Neuronal stem cell (in vitro differentiated cells): ENCODE measurements around the gene HAX1.

ENCODE experiments used
- DNase-seq: peaks from one replicate; pipeline ENCODE4 v3.0.0-alpha.2; 2013; ENCODE audit warnings: low spot score
- H2AFZ ChIP-seq: one replicate; pipeline ENCODE4 v1.6.1; 2013; ENCODE audit warnings: mild to moderate bottlenecking, low read length, inconsistent platforms
- H2AK5ac ChIP-seq: 2 replicates; pipeline ENCODE4 v1.6.1; 2013; ENCODE audit warnings: low read depth, mild to moderate bottlenecking, inconsistent platforms, low read length, moderate library complexity, mixed read lengths
- H2BK120ac ChIP-seq: 2 replicates; pipeline ENCODE4 v1.6.1; 2013; ENCODE audit warnings: low read depth, mild to moderate bottlenecking, inconsistent platforms, low read length, moderate library complexity, mixed read lengths
- H2BK12ac ChIP-seq: one replicate; pipeline ENCODE4 v1.6.1; 2013; ENCODE audit warnings: low read length, inconsistent platforms
- H2BK15ac ChIP-seq: 2 replicates; pipeline ENCODE4 v1.6.1; 2013; ENCODE audit warnings: mild to moderate bottlenecking, low read length, inconsistent platforms, mixed read lengths
- H2BK5ac ChIP-seq: one replicate; pipeline ENCODE4 v1.6.1; 2013; ENCODE audit warnings: inconsistent platforms, mild to moderate bottlenecking, low read length, moderate library complexity
- H3K14ac ChIP-seq: one replicate; pipeline ENCODE4 v1.6.1; 2013; ENCODE audit warnings: low read length, inconsistent platforms
- H3K18ac ChIP-seq: 2 replicates; pipeline ENCODE4 v1.6.1; 2013; ENCODE audit warnings: low read length, inconsistent platforms
- H3K23ac ChIP-seq: 2 replicates; pipeline ENCODE4 v1.6.1; 2013; ENCODE audit warnings: low read depth, mild to moderate bottlenecking, mixed read lengths, low read length, inconsistent platforms; ENCODE audit not compliant: poor library complexity
- H3K27ac ChIP-seq: replicated peaks from 3 replicates; pipeline ENCODE4 v1.5.1; 2013; ENCODE audit warnings: low read length, inconsistent platforms
- H3K27me3 ChIP-seq, 3 experiments: 2 replicates each; pipeline ENCODE4 v1.6.1; 2013; ENCODE audit warnings: low read length in 3 of 3, mild to moderate bottlenecking in 2 of 3, inconsistent platforms in 1 of 3, low read depth in 1 of 3, mixed read lengths in 1 of 3, moderate library complexity in 1 of 3; ENCODE audit not compliant: control insufficient read depth in 3 of 3, insufficient read depth in 3 of 3
- H3K36me3 ChIP-seq, 2 donors: replicated peaks in 1 of 2; 2 replicates each; pipeline ENCODE4 v1.6.1; 2013; ENCODE audit warnings: low read length in 2 of 2; ENCODE audit not compliant: control insufficient read depth in 2 of 2, insufficient read depth in 2 of 2
- H3K4ac ChIP-seq: 2 replicates; pipeline ENCODE4 v1.6.1; 2013; ENCODE audit warnings: inconsistent platforms, mild to moderate bottlenecking, low read length, moderate library complexity
- H3K4me1 ChIP-seq, 2 donors: 1 replicate in 1 of 2; 2 replicates in 1 of 2; pipeline ENCODE4 v1.6.1; 2013; ENCODE audit warnings: low read length in 2 of 2, low read depth in 1 of 2; ENCODE audit not compliant: control insufficient read depth in 2 of 2, insufficient read depth in 1 of 2
- H3K4me2 ChIP-seq: one replicate; pipeline ENCODE4 v1.6.1; 2013; ENCODE audit warnings: mild to moderate bottlenecking, low read length, inconsistent platforms; ENCODE audit not compliant: insufficient read depth, poor library complexity, severe bottlenecking
- H3K4me3 ChIP-seq, 2 donors: 2 replicates each; pipeline ENCODE4 v1.5.1; 2013; ENCODE audit warnings: low read length in 2 of 2, mild to moderate bottlenecking in 2 of 2, inconsistent platforms in 1 of 2, moderate library complexity in 1 of 2
- H3K79me1 ChIP-seq: one replicate; pipeline ENCODE4 v1.6.1; 2013; ENCODE audit warnings: low read depth, mild to moderate bottlenecking, inconsistent platforms, low read length, moderate library complexity
- H3K9ac ChIP-seq: one replicate; pipeline ENCODE4 v1.6.1; 2013; ENCODE audit warnings: mild to moderate bottlenecking, low read depth, low read length, inconsistent platforms; ENCODE audit not compliant: poor library complexity
- H3K9me3 ChIP-seq, 2 donors: replicated peaks in 1 of 2; 2 replicates each; pipeline versions ENCODE3 to v1.6.1; 2013; ENCODE audit warnings: low read length in 2 of 2, mild to moderate bottlenecking in 2 of 2, inconsistent platforms in 1 of 2, low read depth in 1 of 2, mixed read lengths in 1 of 2, moderate library complexity in 1 of 2; ENCODE audit not compliant: control insufficient read depth in 2 of 2, insufficient read depth in 1 of 2
- H4K8ac ChIP-seq: one replicate; pipeline ENCODE4 v1.6.1; 2013; ENCODE audit warnings: low read depth, mild to moderate bottlenecking, inconsistent platforms, low read length, moderate library complexity
- H4K91ac ChIP-seq: one replicate; pipeline ENCODE4 v1.6.1; 2013; ENCODE audit warnings: low read length, low read depth, mild to moderate bottlenecking, inconsistent platforms; ENCODE audit not compliant: poor library complexity
- WGBS, 2 donors: extraction: QIAGEN DNeasy Blood & Tissue Kit; methylation state at CpG; one replicate each; pipeline ENCODE4 v1.1.7; 2013; ENCODE audit warnings: missing lambda C conversion rate in 2 of 2, mixed read lengths in 1 of 2; ENCODE audit not compliant: insufficient read length in 2 of 2, insufficient replicate concordance in 1 of 2; ENCODE audit errors: extremely low coverage in 2 of 2; 5-methylcytosine and 5-hydroxymethylcytosine counted together

The HAX1 gene

GRCh38 chr1:154263465-154264332, 8.7 kb upstream of the HAX1 start:
- Histone ChIP-seq H3K27me3 (no peaks in the 10 kb centered on the region), H3K4me3 (no peak overlapping the region), H2AK5ac (no peak overlapping the region), H3K4me1 (no peaks in the 10 kb centered on the region), H2BK12ac (no peak overlapping the region), H3K27ac (no peak overlapping the region), H3K36me3 (peaks cover 51 to 98% of the 10 kb centered on the region in 2 donors), H4K91ac (no peak overlapping the region), H2BK5ac (no peak overlapping the region), H3K9ac (no peak overlapping the region), H4K8ac (no peak overlapping the region), H3K14ac (no peak overlapping the region), H3K4ac (no peak overlapping the region), H3K79me1 (no peaks in the 10 kb centered on the region), H3K4me2 (no peak overlapping the region), H3K23ac (no peak overlapping the region), H3K18ac (no peak overlapping the region), H2BK120ac (no peak overlapping the region), H2BK15ac (no peak overlapping the region), H2AFZ (no peak overlapping the region), H3K9me3 (no peaks in the 10 kb centered on the region)
- no CpG with 5 or more reads among the region's 6 CpGs for WGBS, 2 donors
- no peak for DNase-seq

GRCh38 chr1:154264454-154264853, 8.0 kb upstream of the HAX1 start:
- Histone ChIP-seq H2BK5ac (no peak overlapping the region), H3K9me3 (no peaks in the 10 kb centered on the region), H3K4me3 (no peak overlapping the region), H4K91ac (no peak overlapping the region), H3K23ac (no peak overlapping the region), H2BK120ac (no peak overlapping the region), H4K8ac (no peak overlapping the region), H2AFZ (no peak overlapping the region), H3K4me2 (no peak overlapping the region), H3K14ac (no peak overlapping the region), H2AK5ac (no peak overlapping the region), H3K27me3 (no peaks in the 10 kb centered on the region), H2BK15ac (no peak overlapping the region), H3K36me3 (peaks cover 58 to 98% of the 10 kb centered on the region in 2 donors), H3K9ac (no peak overlapping the region), H3K27ac (no peak overlapping the region), H2BK12ac (no peak overlapping the region), H3K79me1 (no peaks in the 10 kb centered on the region), H3K4ac (no peak overlapping the region), H3K18ac (no peak overlapping the region), H3K4me1 (no peaks in the 10 kb centered on the region)
- DNase-seq = no peak
- WGBS, 2 donors = no CpG with 5 or more reads among the region's 1 CpG

GRCh38 chr1:154265586-154265985, 6.8 kb upstream of the HAX1 start:
- Histone ChIP-seq H3K4ac (no peak overlapping the region), H3K9ac (no peak overlapping the region), H3K27ac (no peak overlapping the region), H2BK12ac (no peak overlapping the region), H3K4me1 (no peaks in the 10 kb centered on the region), H3K23ac (no peak overlapping the region), H3K4me3 (no peak overlapping the region), H3K14ac (no peak overlapping the region), H2BK5ac (no peak overlapping the region), H3K79me1 (no peaks in the 10 kb centered on the region), H3K4me2 (no peak overlapping the region), H4K91ac (no peak overlapping the region), H3K9me3 (no peaks in the 10 kb centered on the region), H3K36me3 (peaks cover 54 to 98% of the 10 kb centered on the region in 2 donors), H2BK15ac (no peak overlapping the region), H3K18ac (no peak overlapping the region), H3K27me3 (no peaks in the 10 kb centered on the region), H2AK5ac (no peak overlapping the region), H2AFZ (no peak overlapping the region), H2BK120ac (no peak overlapping the region), H4K8ac (no peak overlapping the region)
- 100% methylated on average over 1 of the region's 4 CpGs; no CpG with 5 or more reads in 1 of the 2 donors for WGBS, 2 donors
- no peak for DNase-seq

GRCh38 chr1:154270833-154271232, 1.6 kb upstream of the HAX1 start:
- Histone ChIP-seq H3K4me2 (no peak overlapping the region), H3K4ac (no peak overlapping the region), H3K18ac (no peak overlapping the region), H3K27ac (no peak overlapping the region), H3K14ac (no peak overlapping the region), H3K9ac (no peak overlapping the region), H4K91ac (no peak overlapping the region), H2BK120ac (no peak overlapping the region), H2AK5ac (no peak overlapping the region), H3K4me3 (no peak overlapping the region), H3K23ac (no peak overlapping the region), H2AFZ (no peak overlapping the region), H2BK12ac (no peak overlapping the region), H4K8ac (no peak overlapping the region), H3K4me1 (no peaks in the 10 kb centered on the region), H3K36me3 (peaks cover 24 to 72% of the 10 kb centered on the region in 2 donors), H3K9me3 (no peaks in the 10 kb centered on the region), H2BK15ac (no peak overlapping the region), H2BK5ac (no peak overlapping the region), H3K79me1 (peaks cover 2% of the 10 kb centered on the region), H3K27me3 (no peaks in the 10 kb centered on the region)
- no CpG with 5 or more reads among the region's 5 CpGs for WGBS, 2 donors
- no peak for DNase-seq
